DMS153 treated with DMSO at 0.1 percent for 48 hours (cell line): ENCODE results near the gene SHLD3.
"Not testable (repeated sequence)": the region's sequence is repeated elsewhere in the genome, so short reads cannot be mapped to it uniquely, and the experiment has no call there.

ENCODE experiments used
- DNase-seq: peaks from one replicate; lab custom pipeline; 2025; ENCODE audit not compliant: unreplicated experiment; lab: John Stamatoyannopoulos, UW

Gene SHLD3

GRCh38 chr5:65676056-65676455, 51.2 kb downstream of the SHLD3 start:
- not testable (repeated sequence) for DNase-seq
